Loucy (cell line): Measurements from ENCODE around the gene KCNN3.

Experiments used
- H2AFZ ChIP-seq: fragments of 200-600 bp; sonication (generic); 2 replicates; pipeline ENCODE4 v1.6.0; 2016; ENCODE audit warnings: antibody characterized with exemption, mild to moderate bottlenecking, low read length, moderate library complexity
- H3F3A ChIP-seq: fragments of 200-600 bp; 2 replicates; pipeline ENCODE4 v1.6.0; 2016; ENCODE audit warnings: antibody characterized with exemption, low read depth, mild to moderate bottlenecking
- H3K27me3 ChIP-seq: fragments of 200-600 bp; sonication (generic); 2 replicates; pipeline ENCODE4 v1.6.1; 2014; ENCODE audit warnings: low read length, mild to moderate bottlenecking; ENCODE audit not compliant: insufficient read depth, poor library complexity, severe bottlenecking
- H3K36me3 ChIP-seq: fragments of 200-600 bp; sonication (generic); 2 replicates; pipeline ENCODE4 v1.6.1; 2016; ENCODE audit warnings: low read length; ENCODE audit not compliant: insufficient read depth
- H3K4me1 ChIP-seq: fragments of 200-600 bp; sonication (generic); 2 replicates; pipeline ENCODE4 v1.5.1; 2014; ENCODE audit warnings: low read length, mild to moderate bottlenecking; ENCODE audit not compliant: insufficient read depth, poor library complexity, severe bottlenecking
- H3K4me2 ChIP-seq: fragments of 200-600 bp; sonication (generic); 2 replicates; pipeline ENCODE4 v1.6.0; 2014; ENCODE audit warnings: antibody characterized with exemption, low read length, low read depth, mild to moderate bottlenecking; ENCODE audit not compliant: poor library complexity, severe bottlenecking
- H3K4me3 ChIP-seq: fragments of 200-600 bp; sonication (generic); 2 replicates; pipeline ENCODE4 v1.5.1; 2014; ENCODE audit warnings: low read length, mild to moderate bottlenecking, mixed read lengths; ENCODE audit not compliant: poor library complexity, severe bottlenecking
- H3K79me2 ChIP-seq: fragments of 200-600 bp; sonication (generic); 2 replicates; pipeline ENCODE4 v1.6.1; 2014; ENCODE audit warnings: low read length; ENCODE audit not compliant: insufficient read depth
- H3K9ac ChIP-seq: fragments of 200-600 bp; sonication (generic); 2 replicates; pipeline ENCODE4 v1.6.0; 2014; ENCODE audit warnings: mild to moderate bottlenecking, low read depth, low read length, moderate library complexity; ENCODE audit not compliant: poor library complexity, severe bottlenecking
- H3K9me2 ChIP-seq: fragments of 200-600 bp; sonication (generic); replicated peaks from 2 replicates; pipeline ENCODE4 v1.6.1; 2016; ENCODE audit warnings: low read depth, low read length, mixed read lengths
- H3K9me3 ChIP-seq: fragments of 200-600 bp; sonication (generic); 2 replicates; pipeline ENCODE4 v1.6.1; 2014; ENCODE audit warnings: mild to moderate bottlenecking, antibody characterized with exemption, low read length, low read depth; ENCODE audit not compliant: insufficient read depth
- H4K20me1 ChIP-seq: fragments of 200-600 bp; sonication (generic); 2 replicates; pipeline ENCODE4 v1.6.0; 2014; ENCODE audit warnings: antibody characterized with exemption, low read length, mild to moderate bottlenecking; ENCODE audit not compliant: insufficient read depth, poor library complexity, severe bottlenecking
- CTCF ChIP-seq: fragments of 200-600 bp; sonication (generic); conservative IDR thresholded peaks from 2 replicates; pipeline ENCODE4 v1.5.1; 2014; ENCODE audit warnings: mild to moderate bottlenecking, antibody characterized with exemption, low read length
- EZH2phosphoT487 ChIP-seq: fragments of 200-600 bp; IDR thresholded peaks from 2 replicates; pipeline ENCODE4 v1.6.1; 2018; ENCODE audit warnings: antibody characterized with exemption, mild to moderate bottlenecking, moderate library complexity, borderline replicate concordance

KCNN3 gene

GRCh38 chr1:154862907-154863306 lies 7.2 kb downstream of the KCNN3 start:
- Histone ChIP-seq H3K4me1 (peaks cover 39% of the 10 kb centered on the region), H3K4me3 (no peak overlapping the region), H3K9ac (no peak overlapping the region)

GRCh38 chr1:154861607-154862094 lies 8.4 kb downstream of the KCNN3 start:
- Histone ChIP-seq H3K9me2 (no peaks in the 10 kb centered on the region), H3K4me2 (no peak overlapping the region), H3K36me3 (no peaks in the 10 kb centered on the region), H3K9me3 (no peaks in the 10 kb centered on the region), H3K27me3 (no peaks in the 10 kb centered on the region), H3K79me2 (no peaks in the 10 kb centered on the region), H3F3A (no peaks in the 10 kb centered on the region), H3K4me1 (peaks cover 37% of the 10 kb centered on the region), H3K4me3 (no peak overlapping the region), H3K9ac (no peak overlapping the region), H4K20me1 (no peaks in the 10 kb centered on the region), H2AFZ (no peak overlapping the region)
- TF ChIP-seq EZH2phosphoT487 = no peak
- no peak for TF ChIP-seq CTCF

More at GRCh38 chr1:154862907-154863306, 7.2 kb downstream of the KCNN3 start:
- Histone ChIP-seq H3K27me3 (no peaks in the 10 kb centered on the region), H3K36me3 (no peaks in the 10 kb centered on the region), H4K20me1 (no peaks in the 10 kb centered on the region), H3K79me2 (no peaks in the 10 kb centered on the region), H3K9me2 (no peaks in the 10 kb centered on the region), H2AFZ (no peak overlapping the region), H3F3A (no peaks in the 10 kb centered on the region), H3K4me2 (no peak overlapping the region), H3K9me3 (no peaks in the 10 kb centered on the region)
- TF ChIP-seq CTCF (no peak), EZH2phosphoT487 (no peak)

GRCh38 chr1:154860156-154860870 lies 9.8 kb downstream of the KCNN3 start:
- Histone ChIP-seq H2AFZ (no peak overlapping the region), H3F3A (no peaks in the 10 kb centered on the region), H3K4me3 (no peak overlapping the region), H3K4me1 (peaks cover 24% of the 10 kb centered on the region), H3K9me2 (no peaks in the 10 kb centered on the region), H4K20me1 (no peaks in the 10 kb centered on the region), H3K4me2 (no peak overlapping the region), H3K79me2 (no peaks in the 10 kb centered on the region), H3K9me3 (no peaks in the 10 kb centered on the region), H3K9ac (peak overlapping the region; percentile 43), H3K27me3 (no peaks in the 10 kb centered on the region), H3K36me3 (no peaks in the 10 kb centered on the region)
- TF ChIP-seq CTCF (no peak), EZH2phosphoT487 (no peak)
